ENCODE data around the gene TADA1. TPM values are rescaled to one million over a fixed set of nuclear protein-coding genes. Genes with fewer than 3 reads are reported as not detected.

The TADA1 gene
- total RNA-seq, 1 donor from 2014 or later: 14.7 TPM

GRCh38 chr1:166905900-166906299 is 29.8 kb upstream of the TADA1 start:
- DNase-seq (ENCODE audit: low read depth) (peak; percentile 11), FAIRE-seq (no peak)
- H3K36me3 ChIP-seq (ENCODE audit: control insufficient read depth, insufficient read depth, low read length): no peaks in the 10 kb centered on the region
- no peaks in the 10 kb centered on the region for H3K27me3 ChIP-seq (ENCODE audit: control insufficient read depth, insufficient read depth, low read length)
- TF ChIP-seq, protein P1, sequence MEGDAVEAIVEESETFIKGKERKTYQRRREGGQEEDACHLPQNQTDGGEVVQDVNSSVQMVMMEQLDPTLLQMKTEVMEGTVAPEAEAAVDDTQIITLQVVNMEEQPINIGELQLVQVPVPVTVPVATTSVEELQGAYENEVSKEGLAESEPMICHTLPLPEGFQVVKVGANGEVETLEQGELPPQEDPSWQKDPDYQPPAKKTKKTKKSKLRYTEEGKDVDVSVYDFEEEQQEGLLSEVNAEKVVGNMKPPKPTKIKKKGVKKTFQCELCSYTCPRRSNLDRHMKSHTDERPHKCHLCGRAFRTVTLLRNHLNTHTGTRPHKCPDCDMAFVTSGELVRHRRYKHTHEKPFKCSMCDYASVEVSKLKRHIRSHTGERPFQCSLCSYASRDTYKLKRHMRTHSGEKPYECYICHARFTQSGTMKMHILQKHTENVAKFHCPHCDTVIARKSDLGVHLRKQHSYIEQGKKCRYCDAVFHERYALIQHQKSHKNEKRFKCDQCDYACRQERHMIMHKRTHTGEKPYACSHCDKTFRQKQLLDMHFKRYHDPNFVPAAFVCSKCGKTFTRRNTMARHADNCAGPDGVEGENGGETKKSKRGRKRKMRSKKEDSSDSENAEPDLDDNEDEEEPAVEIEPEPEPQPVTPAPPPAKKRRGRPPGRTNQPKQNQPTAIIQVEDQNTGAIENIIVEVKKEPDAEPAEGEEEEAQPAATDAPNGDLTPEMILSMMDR (IDR thresholded peaks at IDR 0.05; ENCODE audit: insufficient read depth, low read length, severe bottlenecking): no peak
- no peak overlapping the region for H3K4me3 ChIP-seq (ENCODE audit: low read depth, low read length)

GRCh38 chr1:166905136-166905535 is 29.1 kb upstream of the TADA1 start:
- H3K36me3 ChIP-seq (ENCODE audit: control insufficient read depth, insufficient read depth, low read length): no peaks in the 10 kb centered on the region
- H3K4me3 ChIP-seq (ENCODE audit: low read depth, low read length): no peak overlapping the region
- DNase-seq (ENCODE audit: low read depth): no peak
- H3K27me3 ChIP-seq (ENCODE audit: control insufficient read depth, insufficient read depth, low read length): no peaks in the 10 kb centered on the region
- no peak for FAIRE-seq
- TF ChIP-seq, protein P1 (IDR thresholded peaks at IDR 0.05; ENCODE audit: insufficient read depth, low read length, severe bottlenecking): no peak

DNA sequence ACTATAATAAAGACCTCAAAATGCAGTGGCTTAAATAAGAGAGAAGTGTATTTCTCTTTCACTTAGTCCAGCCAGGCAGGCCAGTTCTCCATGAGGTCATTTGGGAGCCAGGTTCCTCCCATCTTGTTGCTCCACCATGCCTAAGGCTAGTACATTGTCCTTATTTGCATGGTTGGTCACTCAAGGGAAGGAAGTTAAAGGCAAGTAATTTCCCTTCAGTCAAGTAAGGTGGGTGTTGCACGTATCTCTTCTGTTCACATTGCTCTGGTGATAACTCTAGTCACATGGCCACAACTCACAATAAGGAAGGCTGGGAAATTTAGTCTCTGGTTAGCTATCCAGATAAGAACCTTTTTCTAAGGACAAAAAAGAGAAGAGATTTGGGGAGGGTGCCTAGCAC is 27.2 kb upstream of the TADA1 start:
- Histone ChIP-seq H3K4me3 (ENCODE audit: low read depth, low read length) (no peak overlapping the region), H3K36me3 (ENCODE audit: control insufficient read depth, insufficient read depth, low read length) (no peaks in the 10 kb centered on the region), H3K27me3 (ENCODE audit: control insufficient read depth, insufficient read depth, low read length) (no peaks in the 10 kb centered on the region)
- FAIRE-seq (no peak), DNase-seq (ENCODE audit: low read depth) (no peak)
- TF ChIP-seq, protein P1 (IDR thresholded peaks at IDR 0.05; ENCODE audit: insufficient read depth, low read length, severe bottlenecking): no peak

DNA sequence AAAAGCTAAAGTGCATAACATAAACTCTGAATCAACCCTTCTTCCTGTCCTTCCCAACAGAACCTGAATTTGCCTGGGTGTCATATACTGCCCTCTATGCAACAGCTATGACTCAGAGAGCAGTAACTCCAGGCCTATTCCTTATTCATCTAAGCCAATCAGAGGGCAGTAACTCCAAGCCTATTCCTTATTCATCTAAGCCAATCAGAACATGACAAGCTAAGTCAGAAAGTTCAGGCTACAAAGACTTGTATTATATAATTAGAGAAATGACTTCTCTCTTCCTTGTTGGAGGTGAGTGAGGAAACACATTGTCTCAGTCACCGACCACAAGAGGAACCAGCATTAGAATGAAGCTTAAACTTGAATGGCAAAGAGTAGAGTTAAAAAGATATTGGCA is 26.2 kb upstream of the TADA1 start:
- FAIRE-seq: no peak

DNA sequence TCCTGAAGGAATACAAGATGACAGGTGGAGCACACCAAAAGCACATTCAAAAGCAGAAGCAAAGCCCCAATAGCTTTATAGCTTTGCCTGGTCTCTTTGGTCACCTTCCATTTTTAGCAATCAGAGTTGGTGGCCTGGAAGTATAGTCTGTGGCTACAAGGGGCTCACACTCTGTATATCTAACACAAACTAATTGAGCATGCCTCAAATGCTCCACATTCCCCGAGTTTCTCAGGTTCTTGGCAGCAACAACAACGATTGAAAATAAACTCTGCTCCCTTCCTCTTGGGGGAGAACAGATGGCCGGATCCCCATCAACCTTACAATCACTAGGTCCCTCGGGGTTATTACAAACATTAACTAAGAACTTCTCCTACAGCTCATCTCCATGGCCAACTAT is 24.9 kb upstream of the TADA1 start:
- Histone ChIP-seq H3K4me3 (ENCODE audit: low read depth, low read length) (no peak overlapping the region), H3K36me3 (ENCODE audit: control insufficient read depth, insufficient read depth, low read length) (no peaks in the 10 kb centered on the region), H3K27me3 (ENCODE audit: control insufficient read depth, insufficient read depth, low read length) (no peaks in the 10 kb centered on the region)
- DNase-seq (ENCODE audit: low read depth): no peak
- TF ChIP-seq, protein P1 (IDR thresholded peaks at IDR 0.05; ENCODE audit: insufficient read depth, low read length, severe bottlenecking): no peak
- no peak for FAIRE-seq

More for the DNA sequence above, 26.2 kb upstream of the TADA1 start:
- H3K27me3 ChIP-seq (ENCODE audit: control insufficient read depth, insufficient read depth, low read length): no peaks in the 10 kb centered on the region
- H3K4me3 ChIP-seq (ENCODE audit: low read depth, low read length): no peak overlapping the region
- H3K36me3 ChIP-seq (ENCODE audit: control insufficient read depth, insufficient read depth, low read length): no peaks in the 10 kb centered on the region
- TF ChIP-seq, protein P1 (IDR thresholded peaks at IDR 0.05; ENCODE audit: insufficient read depth, low read length, severe bottlenecking): no peak
- peak; percentile 92 for DNase-seq (ENCODE audit: low read depth)

- TF ChIP-seq, protein P1 (IDR thresholded peaks at IDR 0.05; ENCODE audit: insufficient read depth, low read length, severe bottlenecking): no peak
- no peaks in the 10 kb centered on the region for H3K27me3 ChIP-seq (ENCODE audit: control insufficient read depth, insufficient read depth, low read length)
- FAIRE-seq (peak; percentile 28), DNase-seq (ENCODE audit: low read depth) (no peak)
- H3K4me3 ChIP-seq (ENCODE audit: low read depth, low read length): no peak overlapping the region
- no peaks in the 10 kb centered on the region for H3K36me3 ChIP-seq (ENCODE audit: control insufficient read depth, insufficient read depth, low read length)
Measured at GRCh38 chr1:166899769-166900168, 23.7 kb upstream of the TADA1 start.

All from bronchial epithelial cell (primary cell).